Gastrocnemius medialis (tissue), 4 donors: ENCODE results near the gene PARG.
"Not testable (repeated sequence)": the region's sequence is repeated elsewhere in the genome, so short reads cannot be mapped to it uniquely, and the experiment has no call there.

Experiments used
- CTCF ChIP-seq, 5 experiments: fragments of 450-650 bp in 3 of 5; fragments of 200-600 bp in 2 of 5; sonication (generic) in 2 of 5; IDR thresholded peaks in 4 of 5; conservative IDR thresholded peaks in 1 of 5; 1 replicate in 4 of 5; 2 replicates in 1 of 5; pipeline ENCODE4 v1.5.1; 2016 to 2019; ENCODE audit warnings: antibody characterized with exemption in 5 of 5, mild to moderate bottlenecking in 3 of 5, moderate library complexity in 3 of 5
- POLR2A ChIP-seq, 2 donors: fragments of 450-650 bp; IDR thresholded peaks; one replicate each; pipeline ENCODE4 v1.6.1; 2017; ENCODE audit warnings: antibody characterized with exemption in 2 of 2, mild to moderate bottlenecking in 2 of 2, moderate library complexity in 2 of 2

GRCh38 chr10:49842333-49842628 lies 99.5 kb downstream of the PARG start:
- TF ChIP-seq POLR2A (IDR thresholded peaks at IDR 0.05); CTCF (IDR thresholded peaks at IDR 0.05 in 4 of 5, conservative IDR thresholded peaks at IDR 0.05 in 1 of 5): not testable (repeated sequence)
